ENCODE measurements around the gene HACD2.

DNA sequence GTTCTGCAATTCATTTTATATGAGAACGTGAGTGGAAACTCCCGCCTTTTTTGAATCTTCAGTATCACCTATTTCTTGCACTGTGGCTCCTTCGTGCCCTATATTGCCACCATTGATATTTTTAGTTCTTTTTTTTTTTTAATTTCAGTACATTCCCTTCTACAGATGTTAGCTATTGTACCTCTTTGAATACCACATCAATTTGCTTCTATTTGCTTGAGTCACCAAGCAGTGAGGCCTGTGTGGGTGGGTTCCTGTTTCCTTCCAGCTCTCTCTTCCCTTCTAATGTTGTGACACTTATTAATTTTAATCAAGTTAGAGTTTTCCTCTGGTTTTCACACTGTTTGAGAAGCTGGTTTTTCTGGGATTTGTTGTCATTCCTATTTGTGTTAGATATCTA lies 8.7 kb downstream of the HACD2 start:
- no peak for TF ChIP-seq POLR2AphosphoS5 (IDR thresholded peaks at IDR 0.05; ENCODE audit: low read depth, low read length)
- TF ChIP-seq, protein P1, sequence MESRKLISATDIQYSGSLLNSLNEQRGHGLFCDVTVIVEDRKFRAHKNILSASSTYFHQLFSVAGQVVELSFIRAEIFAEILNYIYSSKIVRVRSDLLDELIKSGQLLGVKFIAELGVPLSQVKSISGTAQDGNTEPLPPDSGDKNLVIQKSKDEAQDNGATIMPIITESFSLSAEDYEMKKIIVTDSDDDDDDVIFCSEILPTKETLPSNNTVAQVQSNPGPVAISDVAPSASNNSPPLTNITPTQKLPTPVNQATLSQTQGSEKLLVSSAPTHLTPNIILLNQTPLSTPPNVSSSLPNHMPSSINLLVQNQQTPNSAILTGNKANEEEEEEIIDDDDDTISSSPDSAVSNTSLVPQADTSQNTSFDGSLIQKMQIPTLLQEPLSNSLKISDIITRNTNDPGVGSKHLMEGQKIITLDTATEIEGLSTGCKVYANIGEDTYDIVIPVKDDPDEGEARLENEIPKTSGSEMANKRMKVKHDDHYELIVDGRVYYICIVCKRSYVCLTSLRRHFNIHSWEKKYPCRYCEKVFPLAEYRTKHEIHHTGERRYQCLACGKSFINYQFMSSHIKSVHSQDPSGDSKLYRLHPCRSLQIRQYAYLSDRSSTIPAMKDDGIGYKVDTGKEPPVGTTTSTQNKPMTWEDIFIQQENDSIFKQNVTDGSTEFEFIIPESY (IDR thresholded peaks at IDR 0.05; ENCODE audit: extremely low read depth, insufficient replicate concordance, low read length) = no peak
- TF ChIP-seq POLR2A (IDR thresholded peaks at IDR 0.05; ENCODE audit: borderline replicate concordance, extremely low read depth, insufficient read depth, insufficient read length) = no peak
- TF ChIP-seq REST (IDR thresholded peaks at IDR 0.05; ENCODE audit: low read depth) = no peak
- TF ChIP-seq, protein P2, sequence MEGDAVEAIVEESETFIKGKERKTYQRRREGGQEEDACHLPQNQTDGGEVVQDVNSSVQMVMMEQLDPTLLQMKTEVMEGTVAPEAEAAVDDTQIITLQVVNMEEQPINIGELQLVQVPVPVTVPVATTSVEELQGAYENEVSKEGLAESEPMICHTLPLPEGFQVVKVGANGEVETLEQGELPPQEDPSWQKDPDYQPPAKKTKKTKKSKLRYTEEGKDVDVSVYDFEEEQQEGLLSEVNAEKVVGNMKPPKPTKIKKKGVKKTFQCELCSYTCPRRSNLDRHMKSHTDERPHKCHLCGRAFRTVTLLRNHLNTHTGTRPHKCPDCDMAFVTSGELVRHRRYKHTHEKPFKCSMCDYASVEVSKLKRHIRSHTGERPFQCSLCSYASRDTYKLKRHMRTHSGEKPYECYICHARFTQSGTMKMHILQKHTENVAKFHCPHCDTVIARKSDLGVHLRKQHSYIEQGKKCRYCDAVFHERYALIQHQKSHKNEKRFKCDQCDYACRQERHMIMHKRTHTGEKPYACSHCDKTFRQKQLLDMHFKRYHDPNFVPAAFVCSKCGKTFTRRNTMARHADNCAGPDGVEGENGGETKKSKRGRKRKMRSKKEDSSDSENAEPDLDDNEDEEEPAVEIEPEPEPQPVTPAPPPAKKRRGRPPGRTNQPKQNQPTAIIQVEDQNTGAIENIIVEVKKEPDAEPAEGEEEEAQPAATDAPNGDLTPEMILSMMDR (IDR thresholded peaks at IDR 0.05 in 2 of 3, conservative IDR thresholded peaks at IDR 0.05 in 1 of 3; ENCODE audit: borderline replicate concordance in 1 of 3, insufficient read depth in 1 of 3, low read depth in 2 of 3, low read length in 2 of 3) = no peak

Measured in HCT116 (cell line).